HepG2 (cell line): ENCODE measurements around the gene KCNJ2.

ENCODE experiments used
- ATF1 ChIP-seq: IDR thresholded peaks from 2 replicates; pipeline ENCODE4 v1.6.1; 2016; ENCODE audit warnings: mild to moderate bottlenecking, control low read depth
- HNRNPK ChIP-seq: fragments of 200-400 bp; formaldehyde crosslinking; IDR thresholded peaks from 2 replicates; pipeline ENCODE4 v1.6.1; 2018; ENCODE audit warnings: low read length, low read depth, moderate library complexity, mild to moderate bottlenecking; ENCODE audit not compliant: poor library complexity, severe bottlenecking
- KLF13 ChIP-seq: sonication (generic); formaldehyde crosslinking; IDR thresholded peaks from 2 replicates; pipeline ENCODE4 v1.4.0; 2020; ENCODE audit warnings: mild to moderate bottlenecking, missing genetic modification reagents
- POLR2AphosphoS5 ChIP-seq: IDR thresholded peaks from 2 replicates; pipeline ENCODE4 v1.6.1; 2012; ENCODE audit warnings: low read depth, low read length
- RAD21 ChIP-seq: fragments of 450-650 bp; formaldehyde crosslinking; IDR thresholded peaks from 2 replicates; pipeline ENCODE4 v1.5.0; 2020; ENCODE audit warnings: mild to moderate bottlenecking
- ZNF367 ChIP-seq: sonication (generic); formaldehyde crosslinking; IDR thresholded peaks from 2 replicates; pipeline ENCODE4 v1.4.0; 2020; ENCODE audit warnings: missing genetic modification reagents, borderline replicate concordance
- TF ChIP-seq, protein P1 (sequence below): IDR thresholded peaks from 2 replicates; pipeline ENCODE4 v1.6.1; 2012; ENCODE audit warnings: inconsistent platforms
- TF ChIP-seq, protein P2 (sequence below): sonication (generic); formaldehyde crosslinking; IDR thresholded peaks from 2 replicates; pipeline ENCODE4 v1.4.0; 2020; ENCODE audit warnings: missing genetic modification reagents
- TF ChIP-seq, protein P3 (sequence below): sonication (generic); formaldehyde crosslinking; conservative IDR thresholded peaks from 2 replicates; pipeline ENCODE4 v1.4.0; 2020; ENCODE audit warnings: missing genetic modification reagents
- TF ChIP-seq, protein P4 (sequence below): sonication (generic); formaldehyde crosslinking; IDR thresholded peaks from 2 replicates; pipeline ENCODE4 v1.9.0; 2021; ENCODE audit warnings: missing genetic modification reagents, borderline replicate concordance

DNA sequence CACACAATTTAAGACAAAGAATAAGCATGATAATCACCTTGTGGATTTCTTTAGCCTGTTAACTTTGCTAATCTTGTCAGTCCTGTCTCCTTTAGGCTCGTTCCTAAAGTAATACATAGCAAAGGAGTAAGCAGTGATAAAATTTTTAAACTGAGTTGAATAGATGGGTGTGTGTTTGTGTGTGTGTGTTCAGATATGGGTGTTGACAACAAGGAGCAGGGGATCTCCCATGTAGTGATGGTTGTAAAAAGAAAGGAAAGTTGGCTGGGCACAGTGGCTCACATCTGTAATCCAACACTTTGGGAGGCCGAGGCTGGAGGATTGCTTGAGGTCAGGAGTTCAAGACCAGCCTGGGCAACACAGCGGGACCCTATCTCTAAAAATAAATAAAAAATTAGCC, 44.6 kb upstream of the KCNJ2 start:
- TF ChIP-seq, protein P1, sequence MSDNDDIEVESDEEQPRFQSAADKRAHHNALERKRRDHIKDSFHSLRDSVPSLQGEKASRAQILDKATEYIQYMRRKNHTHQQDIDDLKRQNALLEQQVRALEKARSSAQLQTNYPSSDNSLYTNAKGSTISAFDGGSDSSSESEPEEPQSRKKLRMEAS: no peak
- TF ChIP-seq KLF13 (CRISPR knock-in tag): no peak
- TF ChIP-seq, protein P2, sequence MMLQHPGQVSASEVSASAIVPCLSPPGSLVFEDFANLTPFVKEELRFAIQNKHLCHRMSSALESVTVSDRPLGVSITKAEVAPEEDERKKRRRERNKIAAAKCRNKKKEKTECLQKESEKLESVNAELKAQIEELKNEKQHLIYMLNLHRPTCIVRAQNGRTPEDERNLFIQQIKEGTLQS (CRISPR knock-in tag): no peak
- no peak for TF ChIP-seq HNRNPK
- no peak for TF ChIP-seq ATF1 (CRISPR knock-in tag)
- no peak for TF ChIP-seq ZNF367
- TF ChIP-seq, protein P3, sequence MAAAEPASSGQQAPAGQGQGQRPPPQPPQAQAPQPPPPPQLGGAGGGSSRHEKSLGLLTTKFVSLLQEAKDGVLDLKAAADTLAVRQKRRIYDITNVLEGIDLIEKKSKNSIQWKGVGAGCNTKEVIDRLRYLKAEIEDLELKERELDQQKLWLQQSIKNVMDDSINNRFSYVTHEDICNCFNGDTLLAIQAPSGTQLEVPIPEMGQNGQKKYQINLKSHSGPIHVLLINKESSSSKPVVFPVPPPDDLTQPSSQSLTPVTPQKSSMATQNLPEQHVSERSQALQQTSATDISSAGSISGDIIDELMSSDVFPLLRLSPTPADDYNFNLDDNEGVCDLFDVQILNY (CRISPR knock-in tag): no peak
- TF ChIP-seq, protein P4, sequence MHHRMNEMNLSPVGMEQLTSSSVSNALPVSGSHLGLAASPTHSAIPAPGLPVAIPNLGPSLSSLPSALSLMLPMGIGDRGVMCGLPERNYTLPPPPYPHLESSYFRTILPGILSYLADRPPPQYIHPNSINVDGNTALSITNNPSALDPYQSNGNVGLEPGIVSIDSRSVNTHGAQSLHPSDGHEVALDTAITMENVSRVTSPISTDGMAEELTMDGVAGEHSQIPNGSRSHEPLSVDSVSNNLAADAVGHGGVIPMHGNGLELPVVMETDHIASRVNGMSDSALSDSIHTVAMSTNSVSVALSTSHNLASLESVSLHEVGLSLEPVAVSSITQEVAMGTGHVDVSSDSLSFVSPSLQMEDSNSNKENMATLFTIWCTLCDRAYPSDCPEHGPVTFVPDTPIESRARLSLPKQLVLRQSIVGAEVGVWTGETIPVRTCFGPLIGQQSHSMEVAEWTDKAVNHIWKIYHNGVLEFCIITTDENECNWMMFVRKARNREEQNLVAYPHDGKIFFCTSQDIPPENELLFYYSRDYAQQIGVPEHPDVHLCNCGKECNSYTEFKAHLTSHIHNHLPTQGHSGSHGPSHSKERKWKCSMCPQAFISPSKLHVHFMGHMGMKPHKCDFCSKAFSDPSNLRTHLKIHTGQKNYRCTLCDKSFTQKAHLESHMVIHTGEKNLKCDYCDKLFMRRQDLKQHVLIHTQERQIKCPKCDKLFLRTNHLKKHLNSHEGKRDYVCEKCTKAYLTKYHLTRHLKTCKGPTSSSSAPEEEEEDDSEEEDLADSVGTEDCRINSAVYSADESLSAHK (CRISPR knock-in tag): no peak
- no peak for TF ChIP-seq RAD21 (CRISPR knock-in tag)
- no peak for TF ChIP-seq POLR2AphosphoS5
